ENCODE measurements around the gene IL6ST. TPM values are rescaled to one million over a fixed set of nuclear protein-coding genes. Genes with fewer than 3 reads are reported as not detected.
A peak's percentile ranks its signal among the peaks of the same experiment; 100 is the strongest.

IL6ST gene
- total RNA-seq, 4 donors from 2014 or later, result 71.4 to 246 (median 116) TPM

DNA sequence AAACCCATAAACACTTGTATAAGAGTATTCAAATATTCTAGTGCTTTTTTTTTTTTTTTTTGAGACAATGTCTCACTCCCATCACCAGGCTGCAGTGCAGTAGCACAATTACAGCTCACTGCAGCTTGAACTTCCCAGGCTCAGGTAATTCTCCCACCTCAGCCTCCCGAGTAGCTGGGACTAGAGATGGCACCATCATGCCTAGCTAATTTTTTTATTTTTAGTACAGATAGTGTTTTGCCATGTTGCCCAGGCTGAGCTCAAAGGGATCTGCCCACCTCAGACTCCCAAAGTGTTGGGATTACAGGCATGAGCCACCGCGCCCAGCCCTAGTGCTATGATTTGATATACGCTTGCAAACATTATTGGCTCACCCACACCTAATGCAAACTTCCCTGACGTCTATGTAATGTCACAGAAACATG, 11.8 kb downstream of the IL6ST start:
- TF ChIP-seq, protein P1, sequence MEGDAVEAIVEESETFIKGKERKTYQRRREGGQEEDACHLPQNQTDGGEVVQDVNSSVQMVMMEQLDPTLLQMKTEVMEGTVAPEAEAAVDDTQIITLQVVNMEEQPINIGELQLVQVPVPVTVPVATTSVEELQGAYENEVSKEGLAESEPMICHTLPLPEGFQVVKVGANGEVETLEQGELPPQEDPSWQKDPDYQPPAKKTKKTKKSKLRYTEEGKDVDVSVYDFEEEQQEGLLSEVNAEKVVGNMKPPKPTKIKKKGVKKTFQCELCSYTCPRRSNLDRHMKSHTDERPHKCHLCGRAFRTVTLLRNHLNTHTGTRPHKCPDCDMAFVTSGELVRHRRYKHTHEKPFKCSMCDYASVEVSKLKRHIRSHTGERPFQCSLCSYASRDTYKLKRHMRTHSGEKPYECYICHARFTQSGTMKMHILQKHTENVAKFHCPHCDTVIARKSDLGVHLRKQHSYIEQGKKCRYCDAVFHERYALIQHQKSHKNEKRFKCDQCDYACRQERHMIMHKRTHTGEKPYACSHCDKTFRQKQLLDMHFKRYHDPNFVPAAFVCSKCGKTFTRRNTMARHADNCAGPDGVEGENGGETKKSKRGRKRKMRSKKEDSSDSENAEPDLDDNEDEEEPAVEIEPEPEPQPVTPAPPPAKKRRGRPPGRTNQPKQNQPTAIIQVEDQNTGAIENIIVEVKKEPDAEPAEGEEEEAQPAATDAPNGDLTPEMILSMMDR (IDR thresholded peaks at IDR 0.05), result peak in 2 of 6 experiments; percentile 8 to 10
- TF ChIP-seq POLR2A (IDR thresholded peaks at IDR 0.05), result no peak
- 60 to 66% methylated on average over 5 of the region's 5 CpGs for WGBS, 2 donors
- intact Hi-C loops (cut with DNase I), result no loop called here
- H3K27me3 ChIP-seq, result no peaks in the 10 kb centered on the region
- no peak overlapping the region for H3K4me3 ChIP-seq
- DNase-seq, result no peak
- no peak overlapping the region for H3K27ac ChIP-seq
- peaks cover 0 to 42% (median 5%) of the 10 kb centered on the region in 3 donors for H3K36me3 ChIP-seq
- peaks cover 0 to 85% (median 13%) of the 10 kb centered on the region in 3 donors for H3K4me1 ChIP-seq
- H3K9me3 ChIP-seq, result no peaks in the 10 kb centered on the region

DNA sequence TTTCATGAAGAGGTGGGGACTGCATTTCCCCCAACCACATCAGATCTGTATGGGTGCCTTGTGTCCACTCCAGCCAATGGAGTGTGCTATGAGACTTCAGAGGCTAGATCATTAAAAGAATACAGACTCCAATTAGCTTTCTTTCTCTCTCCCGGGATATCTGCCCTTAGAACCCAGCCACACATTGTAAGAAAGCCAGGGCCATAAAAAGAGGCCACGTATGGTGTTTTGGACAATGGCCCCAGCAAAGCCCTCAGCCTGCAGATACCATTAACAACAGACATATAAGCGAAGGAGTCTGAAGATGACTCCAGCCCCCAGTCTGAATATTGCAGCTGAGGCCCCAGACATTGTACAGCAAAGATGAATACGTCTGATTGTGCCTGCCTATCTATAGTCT, 21.5 kb downstream of the IL6ST start:
- no peaks in the 10 kb centered on the region for H3K9me3 ChIP-seq
- TF ChIP-seq, protein P1 (IDR thresholded peaks at IDR 0.05), result no peak
- TF ChIP-seq POLR2A (IDR thresholded peaks at IDR 0.05), result no peak
- DNase-seq, result no peak
- H3K27me3 ChIP-seq, result no peaks in the 10 kb centered on the region
- intact Hi-C loops (cut with DNase I), result no loop called here
- H3K27ac ChIP-seq, result no peak overlapping the region
- WGBS, 2 donors, result 84 to 90% methylated on average over 4 of the region's 4 CpGs
- peaks cover 0 to 89% (median 0%) of the 10 kb centered on the region in 3 donors for H3K36me3 ChIP-seq
- peaks cover 0 to 31% (median 14%) of the 10 kb centered on the region in 3 donors for H3K4me1 ChIP-seq
- H3K4me3 ChIP-seq, result no peak overlapping the region

DNA sequence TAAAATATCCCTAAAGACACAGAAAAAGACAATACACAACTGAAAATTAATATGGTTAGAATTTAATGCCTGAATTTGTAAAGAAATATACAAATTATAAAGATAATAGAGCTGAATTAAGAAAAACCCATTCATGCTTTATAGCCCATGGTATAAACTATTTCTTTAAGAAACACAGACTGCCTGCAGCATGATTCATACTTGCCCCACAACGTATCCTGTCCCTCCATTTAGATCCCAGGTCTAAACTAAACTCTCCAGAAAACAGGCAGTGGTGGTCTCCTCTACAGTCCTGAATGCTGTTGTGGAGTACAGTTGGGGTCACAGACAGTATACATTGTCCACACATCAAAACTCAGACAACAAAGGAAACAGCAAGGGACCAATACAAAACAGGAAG, 24.8 kb downstream of the IL6ST start:
- Histone ChIP-seq H3K27me3 (no peaks in the 10 kb centered on the region), H3K27ac (no peak overlapping the region), H3K36me3 (peaks cover 0 to 71% (median 0%) of the 10 kb centered on the region in 3 donors), H3K9me3 (no peaks in the 10 kb centered on the region), H3K4me1 (peaks cover 0 to 34% (median 3%) of the 10 kb centered on the region in 3 donors), H3K4me3 (no peak overlapping the region)
- no peak for DNase-seq
- no peak for TF ChIP-seq POLR2A (IDR thresholded peaks at IDR 0.05)
- TF ChIP-seq, protein P1 (IDR thresholded peaks at IDR 0.05), result no peak
- intact Hi-C loops (cut with DNase I), result no loop called here
- WGBS, 2 donors, result 24 to 25% methylated on average over 1 of the region's 1 CpG

DNA sequence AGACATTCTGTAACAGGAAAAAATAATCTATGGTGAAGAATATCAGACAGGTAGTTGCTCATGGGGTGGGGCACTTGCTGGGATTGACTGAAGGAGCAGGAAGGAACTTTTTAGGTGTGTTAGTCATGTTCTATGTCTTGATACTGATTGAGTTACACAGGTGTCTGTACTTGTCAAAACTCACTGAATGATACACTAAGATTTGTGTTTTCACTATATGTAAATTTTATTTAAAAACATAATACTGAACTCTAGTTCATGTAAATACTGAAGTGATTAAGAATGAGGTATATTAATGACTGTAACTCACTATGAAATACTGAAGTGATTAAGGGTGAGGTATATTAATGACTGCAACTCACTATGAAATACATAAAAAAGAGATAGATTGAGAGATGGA, 28.5 kb downstream of the IL6ST start:
- no peak overlapping the region for H3K4me3 ChIP-seq
- DNase-seq, result no peak
- TF ChIP-seq POLR2A (IDR thresholded peaks at IDR 0.05), result no peak
- TF ChIP-seq, protein P1 (IDR thresholded peaks at IDR 0.05), result no peak
- peaks cover 0 to 28% (median 3%) of the 10 kb centered on the region in 3 donors for H3K4me1 ChIP-seq
- H3K27me3 ChIP-seq, result no peaks in the 10 kb centered on the region
- no peaks in the 10 kb centered on the region for H3K9me3 ChIP-seq
- intact Hi-C loops (cut with DNase I), result no loop called here
- peaks cover 0 to 62% (median 3%) of the 10 kb centered on the region in 3 donors for H3K36me3 ChIP-seq
- H3K27ac ChIP-seq, result peak overlapping the region in 3 of 4 donors; percentile 28 to 65 (median 65)

DNA sequence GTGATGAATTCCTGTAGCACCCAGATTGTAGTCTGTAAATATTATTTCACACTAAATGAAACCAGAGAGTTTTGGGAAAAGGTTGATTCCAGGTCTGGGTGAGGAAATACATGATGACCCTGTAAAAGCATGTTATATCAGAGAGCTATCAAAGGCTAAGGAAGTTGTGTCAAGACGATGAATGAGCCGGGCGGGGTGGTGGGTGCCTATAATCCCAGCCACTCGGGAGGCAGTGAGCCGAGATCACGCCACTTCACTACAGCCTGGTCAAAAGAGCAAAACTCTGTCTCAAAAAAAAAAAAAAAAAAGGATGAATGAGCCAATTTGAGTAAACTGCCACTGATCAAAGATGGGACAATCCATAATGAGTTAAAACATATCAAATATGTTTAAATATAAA, 29.2 kb downstream of the IL6ST start:
- intact Hi-C loops (cut with DNase I), result no loop called here
- H3K9me3 ChIP-seq, result no peaks in the 10 kb centered on the region
- H3K27me3 ChIP-seq, result no peaks in the 10 kb centered on the region
- H3K27ac ChIP-seq, result peak overlapping the region in 3 of 4 donors; percentile 23 to 65 (median 65)
- TF ChIP-seq, protein P1 (IDR thresholded peaks at IDR 0.05), result no peak
- TF ChIP-seq POLR2A (IDR thresholded peaks at IDR 0.05), result no peak
- no peak for DNase-seq
- H3K4me1 ChIP-seq, result peaks cover 0 to 27% (median 3%) of the 10 kb centered on the region in 3 donors
- no peak overlapping the region for H3K4me3 ChIP-seq
- H3K36me3 ChIP-seq, result peaks cover 0 to 65% (median 6%) of the 10 kb centered on the region in 3 donors
- 52 to 83% methylated on average over 6 of the region's 6 CpGs for WGBS, 2 donors
